HG02623 (cell line): Measurements from ENCODE around the gene TUBB4B.

Source experiments
- ATAC-seq: cut with Tn5 transposase; IDR thresholded peaks from one replicate; pipeline ENCODE4 v1.9.1; 2021; ENCODE audit warnings: moderate library complexity; ENCODE audit not compliant: unreplicated experiment

TUBB4B gene

GRCh38 chr9:137225699-137226331 lies 15.3 kb upstream of the TUBB4B start:
- no peak for ATAC-seq

DNA sequence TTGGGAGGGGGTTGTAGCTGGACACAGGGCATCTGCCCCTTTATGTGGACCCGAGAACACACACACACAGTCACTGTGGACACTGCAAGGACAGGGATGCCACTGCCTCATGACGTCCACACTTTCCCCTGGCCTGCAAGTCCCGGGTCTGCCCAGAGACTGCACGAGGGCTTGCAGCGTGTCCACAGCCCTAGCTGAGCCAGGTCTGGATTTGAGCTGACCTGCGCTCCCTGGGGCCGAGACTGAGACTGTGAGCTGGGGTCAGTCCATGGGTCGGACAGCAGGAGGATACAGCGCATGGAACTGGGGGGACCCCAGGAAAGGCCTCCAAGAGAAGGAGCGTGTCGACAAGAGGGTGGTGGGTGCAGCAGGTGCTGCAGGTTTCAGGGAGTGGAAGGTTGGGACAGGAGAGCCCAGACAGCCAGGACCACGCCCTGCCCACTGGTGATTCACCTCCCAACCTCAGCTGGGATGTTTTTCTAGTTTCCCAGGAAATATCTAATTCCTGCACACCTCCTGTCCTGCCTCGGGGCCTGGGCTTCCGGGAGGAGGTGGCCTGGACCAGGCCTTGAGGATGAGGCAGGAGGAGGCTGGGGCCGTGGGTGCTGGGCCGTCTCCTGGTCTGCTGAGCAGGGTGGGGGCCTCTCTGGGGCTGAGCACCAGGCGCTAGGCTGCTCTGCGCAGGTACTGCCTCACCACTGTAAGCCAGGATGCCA lies 14.6 kb upstream of the TUBB4B start:
- ATAC-seq: no peak

DNA sequence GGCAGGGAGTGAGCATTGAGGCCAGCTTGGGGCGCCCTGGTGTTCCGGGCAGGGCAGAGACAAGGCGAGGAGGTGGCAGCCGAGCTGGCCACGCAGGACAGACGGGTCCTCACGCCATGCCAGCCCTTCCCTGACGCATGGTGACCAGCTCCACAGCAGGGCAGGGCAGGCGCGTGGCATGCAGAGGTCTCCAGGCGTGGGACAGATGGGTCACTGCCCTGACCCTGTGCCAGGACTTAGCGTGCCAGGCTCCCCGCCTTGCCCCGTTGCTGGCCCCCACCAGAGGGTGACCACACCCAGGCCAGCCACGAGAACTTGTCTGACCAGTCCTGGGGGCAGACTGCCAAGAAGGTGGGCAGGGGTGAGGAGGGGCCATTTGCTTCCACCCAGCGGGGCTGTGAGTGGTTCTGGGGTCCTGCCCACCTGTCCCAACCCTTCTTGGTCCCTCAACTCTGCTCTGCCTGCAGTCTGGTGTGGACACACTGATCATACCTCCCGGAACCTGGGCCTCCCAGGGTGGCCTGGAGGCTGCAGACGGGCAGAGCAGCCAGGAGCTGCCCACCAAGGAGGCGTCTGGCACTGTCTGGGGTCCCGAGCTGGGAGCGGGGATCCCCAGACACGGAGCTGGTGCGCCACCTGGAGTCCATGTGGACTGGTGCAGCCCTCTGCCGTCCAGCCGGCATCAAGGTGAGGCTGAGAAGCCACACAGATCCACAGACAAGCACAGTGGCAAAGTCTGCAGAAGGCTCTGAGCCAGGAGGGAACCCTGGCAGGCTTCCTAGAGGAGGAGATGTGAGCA lies 13.8 kb upstream of the TUBB4B start, which contains the start of gene RNF224:
RNF224 (plus strand) TSS at position 449 of the 799 bp plus-strand sequence. CDS start 834 bp downstream, outside the sequence.
- no peak for ATAC-seq

- ATAC-seq: no peak
These were observed 13.1 kb upstream of the TUBB4B start for GRCh38 chr9:137227853-137228505.

GRCh38 chr9:137228506-137228967 lies 12.6 kb upstream of the TUBB4B start:
- ATAC-seq: no peak

DNA sequence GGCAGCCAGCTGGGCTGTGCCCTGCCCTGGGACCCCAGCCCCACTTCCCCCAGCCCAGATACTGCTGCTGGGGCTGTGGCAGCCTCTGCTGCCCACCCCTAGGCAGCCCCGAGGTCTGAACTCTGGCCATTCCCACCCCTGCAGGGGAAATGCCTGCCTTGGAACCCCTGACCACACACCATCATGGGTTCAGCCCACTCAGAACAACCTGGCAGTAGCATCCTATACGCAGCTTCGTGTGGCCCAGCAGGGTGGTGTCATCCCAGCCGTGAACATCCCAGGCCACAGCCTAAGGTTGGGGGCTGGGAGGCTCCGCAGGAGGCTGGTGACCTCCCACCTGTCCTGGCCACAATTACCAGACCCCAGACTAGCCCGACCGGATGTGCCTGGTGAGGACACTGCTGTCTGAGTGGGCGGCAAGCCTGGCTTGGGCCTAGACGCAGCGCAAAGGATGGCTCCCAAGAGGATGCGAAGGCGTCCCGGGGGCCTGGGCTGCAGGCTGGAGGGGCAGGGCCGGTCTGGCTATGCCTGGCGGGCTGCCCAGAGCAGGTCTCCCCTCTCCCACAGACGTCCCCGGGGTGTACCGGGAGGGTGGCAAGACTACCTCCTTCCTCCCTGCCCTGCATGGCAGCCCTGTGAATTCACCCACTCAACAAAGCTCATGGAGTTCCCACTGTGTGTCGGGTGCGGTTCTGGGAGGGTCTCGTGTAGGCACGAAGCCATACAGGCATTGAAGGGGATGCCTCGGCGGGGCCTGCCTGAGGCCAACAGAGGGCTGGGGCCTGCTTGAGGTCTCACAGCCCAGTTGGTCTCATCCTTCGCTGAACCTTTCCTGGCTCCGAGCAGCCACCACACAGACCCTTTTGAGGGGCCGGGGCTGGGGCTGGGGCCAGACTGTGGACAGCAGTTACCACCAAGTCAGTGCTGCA lies 11.9 kb upstream of the TUBB4B start:
- no peak for ATAC-seq

GRCh38 chr9:137229903-137230704 lies 11.0 kb upstream of the TUBB4B start:
- ATAC-seq: no peak

DNA sequence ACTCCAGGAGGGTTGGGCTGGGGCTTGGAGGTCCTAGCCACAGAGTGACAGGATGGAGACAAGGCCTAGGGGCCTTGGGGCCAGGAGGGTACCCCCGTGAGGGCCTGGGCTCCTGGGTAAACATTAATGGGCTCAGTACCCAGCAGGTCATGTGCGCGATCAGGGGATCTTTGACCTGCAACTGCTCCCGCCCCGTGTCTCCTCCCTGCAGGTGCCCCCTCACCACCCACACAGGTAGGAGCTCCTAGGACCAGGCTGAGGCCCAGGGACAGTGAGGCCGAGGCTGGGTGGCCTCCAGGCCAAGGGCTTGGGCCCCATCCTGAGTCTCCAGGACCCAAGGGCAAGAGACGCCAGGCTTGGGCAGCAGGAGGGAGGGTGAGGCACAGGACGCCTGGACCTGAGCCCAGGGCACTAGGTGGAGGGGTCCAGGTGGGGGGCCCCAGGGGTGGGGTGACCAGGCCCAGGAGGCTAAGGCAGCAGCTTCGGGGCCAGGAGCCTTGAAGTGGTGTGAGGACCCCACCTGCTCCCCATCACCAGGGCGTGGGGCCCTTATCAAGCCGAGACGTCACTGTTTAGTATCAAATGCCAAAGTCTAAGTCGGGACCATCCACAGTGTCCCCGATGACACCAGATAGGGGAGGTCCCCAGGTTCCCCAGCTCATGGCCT lies 10.2 kb upstream of the TUBB4B start, which contains the start of gene SLC34A3:
SLC34A3 (plus strand) TSS at position 197 of the 667 bp plus-strand sequence. CDS start 802 bp downstream, outside the sequence.
- no peak for ATAC-seq

- no peak for ATAC-seq
These were observed 9.6 kb upstream of the TUBB4B start for GRCh38 chr9:137231372-137232039.

- no peak for ATAC-seq
These were observed 9.0 kb upstream of the TUBB4B start for GRCh38 chr9:137232101-137232500.

DNA sequence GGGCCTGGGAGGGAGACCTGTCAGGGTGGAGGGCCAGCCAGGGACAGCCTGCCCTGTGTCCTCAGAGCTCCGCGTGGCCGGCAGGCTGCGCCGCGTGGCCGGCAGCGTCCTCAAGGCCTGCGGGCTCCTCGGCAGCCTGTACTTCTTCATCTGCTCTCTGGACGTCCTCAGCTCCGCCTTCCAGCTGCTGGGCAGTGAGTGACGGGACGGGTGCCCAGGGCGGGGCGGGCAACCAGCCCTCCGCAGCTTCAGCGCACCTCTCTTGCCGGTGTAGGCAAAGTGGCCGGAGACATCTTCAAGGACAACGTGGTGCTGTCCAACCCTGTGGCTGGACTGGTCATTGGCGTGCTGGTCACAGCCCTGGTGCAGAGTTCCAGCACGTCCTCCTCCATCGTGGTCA lies 8.6 kb upstream of the TUBB4B start:
- ATAC-seq: no peak

DNA sequence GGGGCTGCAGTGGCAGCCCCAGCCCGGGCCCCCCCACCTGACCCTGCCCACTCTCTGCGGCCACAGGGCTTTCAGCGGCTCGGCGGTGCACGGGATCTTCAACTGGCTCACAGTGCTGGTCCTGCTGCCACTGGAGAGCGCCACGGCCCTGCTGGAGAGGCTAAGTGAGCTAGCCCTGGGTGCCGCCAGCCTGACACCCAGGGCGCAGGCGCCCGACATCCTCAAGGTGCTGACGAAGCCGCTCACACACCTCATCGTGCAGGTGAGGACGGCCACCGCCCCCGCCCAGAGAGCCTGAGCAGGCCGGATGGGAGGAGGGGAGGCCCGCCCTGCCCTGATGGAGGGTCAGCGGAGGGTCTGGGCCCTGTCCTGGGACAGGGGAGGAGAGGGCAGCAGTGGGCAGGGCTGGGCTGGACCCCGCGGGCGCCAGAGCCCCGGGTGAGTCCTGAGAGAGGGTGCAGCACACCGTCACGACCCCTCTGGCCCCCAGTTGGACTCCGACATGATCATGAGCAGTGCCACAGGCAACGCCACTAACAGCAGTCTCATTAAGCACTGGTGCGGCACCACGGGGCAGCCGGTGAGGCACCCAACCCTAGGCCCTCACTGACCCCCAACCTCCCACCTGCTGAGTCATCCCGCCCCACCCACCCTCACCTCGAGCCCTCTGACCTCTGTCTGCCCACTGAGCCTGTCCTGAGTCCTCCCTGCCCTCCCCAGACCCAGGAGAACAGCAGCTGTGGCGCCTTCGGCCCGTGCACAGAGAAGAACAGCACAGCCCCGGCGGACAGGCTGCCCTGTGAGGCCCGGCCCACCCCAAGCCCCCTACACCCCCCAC lies 7.7 kb upstream of the TUBB4B start:
- ATAC-seq: no peak

GRCh38 chr9:137234055-137234697 lies 6.9 kb upstream of the TUBB4B start:
- no peak for ATAC-seq

DNA sequence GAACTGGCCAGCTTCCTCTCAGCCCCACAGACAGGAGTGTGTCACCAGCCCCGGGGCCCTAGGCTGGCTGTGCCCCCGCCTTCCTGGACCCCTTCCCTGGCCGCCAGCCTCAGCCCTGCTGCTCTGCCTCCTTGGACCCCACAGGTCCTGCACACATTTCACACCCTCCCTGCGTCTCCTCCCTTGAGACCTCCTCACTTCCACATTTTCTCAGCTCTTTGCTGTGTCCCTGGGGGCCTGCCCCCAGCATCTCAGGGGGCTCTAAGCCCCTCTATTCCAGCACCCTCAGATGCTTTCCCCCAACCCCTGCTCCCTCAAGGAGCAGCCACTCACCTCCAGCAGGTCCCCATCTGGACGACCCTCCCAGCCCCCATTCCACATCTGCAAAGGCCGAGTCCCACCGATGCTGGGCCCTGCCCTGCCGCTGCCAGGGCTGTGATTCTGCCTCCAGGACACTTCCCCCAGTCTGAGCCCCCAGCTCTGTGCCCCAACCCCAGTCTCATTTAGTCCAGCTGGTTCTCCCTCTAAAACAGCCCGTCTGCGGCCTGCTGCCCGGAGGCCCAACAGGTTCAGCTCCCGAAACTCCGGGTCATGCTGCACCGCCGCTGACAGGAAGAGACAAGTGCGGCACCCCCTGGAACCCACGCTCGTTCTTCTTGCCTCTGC lies 6.2 kb upstream of the TUBB4B start:
- no peak for ATAC-seq

DNA sequence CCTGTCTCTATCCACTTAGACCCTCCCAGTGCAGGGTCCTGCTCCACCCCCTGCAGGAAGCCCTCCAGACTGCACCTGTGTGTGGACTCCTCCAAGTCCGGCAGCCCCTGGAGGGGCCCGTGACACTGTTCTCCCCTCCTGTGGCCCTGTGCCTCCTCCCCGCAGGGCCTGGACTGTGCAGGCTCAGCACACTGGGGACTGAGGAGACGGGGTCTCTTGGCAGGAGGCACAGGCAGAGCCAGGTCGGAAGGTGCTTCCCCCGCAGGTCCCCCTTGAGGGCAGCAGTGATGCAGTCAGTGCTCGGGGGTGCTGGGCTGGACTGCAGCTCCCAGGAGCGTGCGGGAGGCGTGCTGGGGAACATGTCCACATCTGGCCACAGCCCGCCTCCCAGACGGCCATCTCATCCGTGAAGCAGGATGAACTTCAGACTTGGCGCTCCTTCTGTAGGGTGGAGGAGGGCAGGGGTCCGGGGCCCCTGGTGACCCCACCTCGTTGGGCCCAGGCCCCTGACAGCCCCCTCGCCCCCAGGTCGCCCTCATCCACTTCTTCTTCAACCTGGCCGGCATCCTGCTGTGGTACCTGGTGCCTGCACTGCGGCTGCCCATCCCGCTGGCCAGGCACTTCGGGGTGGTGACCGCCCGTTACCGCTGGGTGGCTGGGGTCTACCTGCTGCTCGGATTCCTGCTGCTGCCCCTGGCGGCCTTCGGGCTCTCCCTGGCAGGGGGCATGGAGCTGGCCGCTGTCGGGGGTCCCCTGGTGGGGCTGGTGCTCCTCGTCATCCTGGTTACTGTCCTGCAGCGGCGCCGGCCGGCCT lies 5.5 kb upstream of the TUBB4B start:
- ATAC-seq: no peak
